Tibial artery (tissue), 4 donors: ENCODE results near the gene DCXR.

ENCODE experiments used
- DNase-seq, 2 donors: peaks; one replicate each; pipeline ENCODE4 v3.0.0-alpha.2; 2019
- H3K27ac ChIP-seq, 2 donors: fragments of 200-600 bp; sonication (generic) in 1 of 2; 1 replicate in 1 of 2; 2 replicates in 1 of 2; pipeline ENCODE4 v1.5.1; 2018 to 2019; ENCODE audit warnings: mild to moderate bottlenecking in 1 of 2
- H3K27me3 ChIP-seq, 2 donors: fragments of 200-600 bp; sonication (generic) in 1 of 2; one replicate each; pipeline versions ENCODE4 v1.5.1 to v1.6.0; 2016 to 2019
- H3K36me3 ChIP-seq, 3 donors: fragments of 200-600 bp; sonication (generic) in 2 of 3; one replicate each; pipeline ENCODE4 v1.5.1; 2016 to 2019; ENCODE audit warnings: mild to moderate bottlenecking in 2 of 3
- H3K4me1 ChIP-seq, 4 donors: fragments of 200-600 bp; sonication (generic) in 2 of 4; 1 replicate in 3 of 4; 2 replicates in 1 of 4; pipeline ENCODE4 v1.5.1; 2016 to 2019
- H3K4me3 ChIP-seq, 2 donors: fragments of 200-600 bp; sonication (generic) in 1 of 2; 1 replicate in 1 of 2; 2 replicates in 1 of 2; pipeline ENCODE4 v1.5.1; 2018 to 2019; ENCODE audit warnings: mild to moderate bottlenecking in 2 of 2
- H3K9me3 ChIP-seq, 3 donors: fragments of 200-600 bp; sonication (generic) in 1 of 3; one replicate each; pipeline ENCODE4 v1.5.1; 2016 to 2019
- intact Hi-C: fragments of 100-400 bp; cut with DNase I; formaldehyde crosslinking; loops from one replicate; pipeline ENCODE4 v1.15.0; 2023; ENCODE audit warnings: low total_unique reads
- TF ChIP-seq, protein P1 (sequence below), 2 experiments: fragments of 200-600 bp in 1 of 2; fragments of 450-650 bp in 1 of 2; IDR thresholded peaks; one replicate each; pipeline ENCODE4 v1.5.1; 2017 to 2019; ENCODE audit warnings: antibody characterized with exemption in 2 of 2, mild to moderate bottlenecking in 1 of 2, moderate library complexity in 1 of 2

DCXR gene

DNA sequence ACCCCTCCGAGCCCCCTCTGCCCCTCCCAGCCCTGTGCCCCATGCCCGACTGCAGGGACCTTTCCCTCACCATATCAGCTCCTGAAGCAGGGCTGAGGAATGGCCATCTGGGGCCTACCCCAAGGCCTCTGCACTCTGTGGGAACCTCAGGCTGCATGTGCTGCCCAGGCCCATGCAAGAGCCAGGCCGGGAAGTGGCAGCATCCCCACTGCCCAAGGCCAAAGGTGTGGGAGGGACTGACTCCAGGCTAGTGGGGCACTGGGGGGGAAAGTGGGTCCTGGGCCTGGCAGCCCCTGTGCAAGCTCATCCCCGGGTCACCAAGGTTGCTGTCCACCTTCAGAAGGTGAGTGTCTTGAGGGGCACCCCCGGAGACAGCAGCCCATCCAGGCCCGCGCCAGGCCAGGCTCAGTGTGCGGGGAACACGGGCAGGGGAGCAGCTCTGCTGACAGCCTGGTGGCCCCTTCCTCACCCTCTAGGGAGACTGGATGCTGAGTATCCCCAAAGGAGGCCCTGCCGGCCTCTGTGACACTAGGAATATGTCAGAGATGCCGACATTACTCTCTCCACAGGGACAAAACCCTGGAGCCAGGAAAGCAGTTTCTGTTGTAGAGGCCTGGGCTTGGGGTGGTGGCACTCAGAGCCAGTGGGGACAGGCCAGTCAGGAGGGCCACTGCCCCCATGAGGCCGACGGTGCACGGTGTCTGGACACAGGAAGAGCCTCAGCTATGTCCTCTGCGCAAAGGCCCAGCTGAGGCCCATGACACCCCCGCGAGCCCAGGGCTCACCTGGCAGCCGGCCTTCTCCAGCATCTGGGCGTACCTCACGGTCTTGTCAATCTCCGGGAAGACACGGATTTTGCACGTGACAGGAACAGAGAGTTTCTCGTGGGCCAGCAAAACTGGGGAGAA is 24.8 kb upstream of the DCXR start:
- no peak for DNase-seq
- Histone ChIP-seq H3K4me1 (peaks cover 0 to 26% (median 19%) of the 10 kb centered on the region in 4 donors), H3K27ac (no peak overlapping the region), H3K27me3 (no peaks in the 10 kb centered on the region), H3K36me3 (peaks cover 16 to 68% (median 61%) of the 10 kb centered on the region in 3 donors), H3K4me3 (no peak overlapping the region), H3K9me3 (no peaks in the 10 kb centered on the region)
- intact Hi-C loops = no loop called here
- TF ChIP-seq, protein P1, sequence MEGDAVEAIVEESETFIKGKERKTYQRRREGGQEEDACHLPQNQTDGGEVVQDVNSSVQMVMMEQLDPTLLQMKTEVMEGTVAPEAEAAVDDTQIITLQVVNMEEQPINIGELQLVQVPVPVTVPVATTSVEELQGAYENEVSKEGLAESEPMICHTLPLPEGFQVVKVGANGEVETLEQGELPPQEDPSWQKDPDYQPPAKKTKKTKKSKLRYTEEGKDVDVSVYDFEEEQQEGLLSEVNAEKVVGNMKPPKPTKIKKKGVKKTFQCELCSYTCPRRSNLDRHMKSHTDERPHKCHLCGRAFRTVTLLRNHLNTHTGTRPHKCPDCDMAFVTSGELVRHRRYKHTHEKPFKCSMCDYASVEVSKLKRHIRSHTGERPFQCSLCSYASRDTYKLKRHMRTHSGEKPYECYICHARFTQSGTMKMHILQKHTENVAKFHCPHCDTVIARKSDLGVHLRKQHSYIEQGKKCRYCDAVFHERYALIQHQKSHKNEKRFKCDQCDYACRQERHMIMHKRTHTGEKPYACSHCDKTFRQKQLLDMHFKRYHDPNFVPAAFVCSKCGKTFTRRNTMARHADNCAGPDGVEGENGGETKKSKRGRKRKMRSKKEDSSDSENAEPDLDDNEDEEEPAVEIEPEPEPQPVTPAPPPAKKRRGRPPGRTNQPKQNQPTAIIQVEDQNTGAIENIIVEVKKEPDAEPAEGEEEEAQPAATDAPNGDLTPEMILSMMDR (IDR thresholded peaks at IDR 0.05) = no peak

- Histone ChIP-seq H3K36me3 (peaks cover 24 to 78% (median 72%) of the 10 kb centered on the region in 3 donors), H3K27ac (no peak overlapping the region), H3K27me3 (no peaks in the 10 kb centered on the region), H3K9me3 (no peaks in the 10 kb centered on the region), H3K4me1 (peaks cover 0 to 23% (median 19%) of the 10 kb centered on the region in 4 donors), H3K4me3 (no peak overlapping the region)
- DNase-seq = no peak
- intact Hi-C loops = no loop called here
- TF ChIP-seq, protein P1 (IDR thresholded peaks at IDR 0.05) = no peak
Observed at GRCh38 chr17:82061047-82061925, 23.8 kb upstream of the DCXR start.

- TF ChIP-seq, protein P1 (IDR thresholded peaks at IDR 0.05) = no peak
- Histone ChIP-seq H3K4me3 (no peak overlapping the region), H3K27me3 (no peaks in the 10 kb centered on the region), H3K9me3 (no peaks in the 10 kb centered on the region), H3K36me3 (peaks cover 29 to 85% (median 78%) of the 10 kb centered on the region in 3 donors), H3K27ac (no peak overlapping the region), H3K4me1 (peaks cover 0 to 19% (median 16%) of the 10 kb centered on the region in 4 donors)
- intact Hi-C loops = no loop called here
- DNase-seq = no peak
Observed at GRCh38 chr17:82060614-82061013, 23.1 kb upstream of the DCXR start.

DNA sequence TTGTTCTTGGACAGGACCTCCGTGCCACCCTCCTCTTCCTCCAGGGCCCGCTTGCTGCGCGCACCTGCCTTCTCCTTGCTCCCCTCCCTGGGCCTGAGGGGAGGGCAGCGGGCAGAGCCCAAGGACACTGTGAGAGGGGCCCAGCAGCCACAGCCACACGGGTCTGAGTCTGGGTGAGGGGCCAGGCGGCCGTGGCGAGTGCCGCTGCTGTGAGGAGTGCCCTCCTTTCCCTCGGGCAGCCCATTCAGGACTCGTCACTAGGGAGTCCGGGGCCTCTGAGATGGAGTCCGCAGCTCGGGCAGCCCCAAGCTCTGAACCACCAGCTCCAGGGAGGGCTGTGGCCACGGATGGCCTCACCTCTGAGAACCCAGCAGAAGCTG is 22.5 kb upstream of the DCXR start:
- Histone ChIP-seq H3K27ac (no peak overlapping the region), H3K36me3 (peaks cover 35 to 91% (median 85%) of the 10 kb centered on the region in 3 donors), H3K4me1 (peaks cover 0 to 19% (median 14%) of the 10 kb centered on the region in 4 donors), H3K9me3 (no peaks in the 10 kb centered on the region), H3K27me3 (no peaks in the 10 kb centered on the region), H3K4me3 (no peak overlapping the region)
- intact Hi-C loops = no loop called here
- TF ChIP-seq, protein P1 (IDR thresholded peaks at IDR 0.05) = no peak
- no peak for DNase-seq

- intact Hi-C loops = no loop called here
- Histone ChIP-seq H3K27me3 (no peaks in the 10 kb centered on the region), H3K36me3 (peaks cover 39 to 97% (median 90%) of the 10 kb centered on the region in 3 donors), H3K4me3 (no peak overlapping the region), H3K9me3 (no peaks in the 10 kb centered on the region), H3K27ac (no peak overlapping the region), H3K4me1 (peaks cover 0 to 14% (median 8%) of the 10 kb centered on the region in 4 donors)
- DNase-seq = no peak
- TF ChIP-seq, protein P1 (IDR thresholded peaks at IDR 0.05) = no peak
Observed at GRCh38 chr17:82059272-82060000, 21.9 kb upstream of the DCXR start.
